ENCODE data around the gene CHSY1.

- no peak for TF ChIP-seq SUZ12 (IDR thresholded peaks at IDR 0.05; ENCODE audit: extremely low read depth, insufficient read depth, insufficient read length)
- no peak for TF ChIP-seq YY1 (IDR thresholded peaks at IDR 0.05; ENCODE audit: insufficient read depth, insufficient read length)
- no peak for TF ChIP-seq ZNF274 (IDR thresholded peaks at IDR 0.05; ENCODE audit: low read depth, low read length)
Observed at GRCh38 chr15:101221902-101222301, 29.9 kb downstream of the CHSY1 start.
